Duodenal mucosa (tissue), 2 donors: Measurements from ENCODE around the gene CKLF.

Experiments
- H3K27ac ChIP-seq: one replicate; pipeline ENCODE4 v1.7.0; 2013; ENCODE audit warnings: low read depth, low read length
- H3K27me3 ChIP-seq, 2 donors: one replicate each; pipeline ENCODE4 v1.7.0; 2013; ENCODE audit warnings: low read length in 2 of 2, control low read depth in 1 of 2; ENCODE audit not compliant: insufficient read depth in 2 of 2, control insufficient read depth in 1 of 2
- H3K36me3 ChIP-seq, 2 donors: one replicate each; pipeline ENCODE4 v1.7.0; 2013; ENCODE audit warnings: low read length in 2 of 2, control low read depth in 1 of 2; ENCODE audit not compliant: insufficient read depth in 2 of 2, control insufficient read depth in 1 of 2
- H3K4me1 ChIP-seq, 2 donors: one replicate each; pipeline ENCODE4 v1.7.0; 2013; ENCODE audit warnings: low read length in 2 of 2, control low read depth in 1 of 2; ENCODE audit not compliant: insufficient read depth in 2 of 2, control insufficient read depth in 1 of 2
- H3K4me3 ChIP-seq, 2 donors: one replicate each; pipeline ENCODE4 v1.7.0; 2013; ENCODE audit warnings: low read length in 2 of 2, low read depth in 1 of 2
- H3K9ac ChIP-seq, 2 donors: one replicate each; pipeline ENCODE4 v1.7.0; 2013; ENCODE audit warnings: low read length in 2 of 2, low read depth in 1 of 2
- H3K9me3 ChIP-seq, 2 donors: one replicate each; pipeline ENCODE4 v1.7.0; 2013; ENCODE audit warnings: low read length in 2 of 2, control low read depth in 1 of 2; ENCODE audit not compliant: control insufficient read depth in 1 of 2

CKLF gene

GRCh38 chr16:66552286-66553177 lies at the start of gene CKLF:
CKLF (plus strand) TSS chr16:66552576; CDS start chr16:66552716, 140 bp downstream.
- no peaks in the 10 kb centered on the region for H3K9me3 ChIP-seq
- H3K27me3 ChIP-seq, result no peaks in the 10 kb centered on the region
- H3K27ac ChIP-seq, result peak within 1 kb of the TSS; percentile 90
- H3K9ac ChIP-seq, result peak within 1 kb of the TSS; percentile 73 to 76
- peaks cover 31 to 44% of the 10 kb centered on the region in 2 donors for H3K4me1 ChIP-seq
- H3K36me3 ChIP-seq, result peaks cover 0 to 3% of the 10 kb centered on the region in 2 donors
- peak within 1 kb of the TSS; percentile 80 to 87 for H3K4me3 ChIP-seq

GRCh38 chr16:66503030-66503429 lies 49.3 kb upstream of the CKLF start:
- H3K4me1 ChIP-seq, result no peaks in the 10 kb centered on the region
- no peaks in the 10 kb centered on the region for H3K36me3 ChIP-seq
- H3K27me3 ChIP-seq, result no peaks in the 10 kb centered on the region
- H3K27ac ChIP-seq, result no peak overlapping the region
- no peaks in the 10 kb centered on the region for H3K9me3 ChIP-seq
- no peak overlapping the region for H3K9ac ChIP-seq
- H3K4me3 ChIP-seq, result no peak overlapping the region

GRCh38 chr16:66503612-66504011 lies 48.8 kb upstream of the CKLF start:
- Histone ChIP-seq H3K9ac (no peak overlapping the region), H3K4me1 (peaks cover 0 to 5% of the 10 kb centered on the region in 2 donors), H3K27me3 (no peaks in the 10 kb centered on the region), H3K36me3 (no peaks in the 10 kb centered on the region), H3K27ac (no peak overlapping the region), H3K4me3 (no peak overlapping the region), H3K9me3 (no peaks in the 10 kb centered on the region)

- Histone ChIP-seq H3K9me3 (no peaks in the 10 kb centered on the region), H3K36me3 (peaks cover 7 to 13% of the 10 kb centered on the region in 2 donors), H3K27me3 (no peaks in the 10 kb centered on the region), H3K4me1 (peaks cover 0 to 8% of the 10 kb centered on the region in 2 donors), H3K27ac (no peak overlapping the region), H3K4me3 (no peak overlapping the region), H3K9ac (no peak overlapping the region)
These were observed 44.6 kb upstream of the CKLF start for GRCh38 chr16:66507731-66508239.

GRCh38 chr16:66508248-66508913 lies 44.0 kb upstream of the CKLF start:
- Histone ChIP-seq H3K9ac (no peak overlapping the region), H3K27ac (no peak overlapping the region), H3K4me1 (peaks cover 0 to 8% of the 10 kb centered on the region in 2 donors), H3K27me3 (no peaks in the 10 kb centered on the region), H3K4me3 (no peak overlapping the region), H3K9me3 (no peaks in the 10 kb centered on the region), H3K36me3 (peaks cover 7 to 15% of the 10 kb centered on the region in 2 donors)

- Histone ChIP-seq H3K27ac (no peak overlapping the region), H3K9me3 (no peaks in the 10 kb centered on the region), H3K27me3 (no peaks in the 10 kb centered on the region), H3K36me3 (peaks cover 7 to 18% of the 10 kb centered on the region in 2 donors), H3K9ac (no peak overlapping the region), H3K4me1 (peaks cover 0 to 8% of the 10 kb centered on the region in 2 donors), H3K4me3 (no peak overlapping the region)
These were observed 43.4 kb upstream of the CKLF start for GRCh38 chr16:66508914-66509496.

GRCh38 chr16:66509576-66509975 lies 42.8 kb upstream of the CKLF start:
- Histone ChIP-seq H3K27me3 (no peaks in the 10 kb centered on the region), H3K9ac (no peak overlapping the region), H3K27ac (no peak overlapping the region), H3K36me3 (peaks cover 7 to 18% of the 10 kb centered on the region in 2 donors), H3K4me3 (no peak overlapping the region), H3K9me3 (no peaks in the 10 kb centered on the region), H3K4me1 (peaks cover 0 to 8% of the 10 kb centered on the region in 2 donors)

- no peak overlapping the region for H3K4me3 ChIP-seq
- H3K9me3 ChIP-seq, result no peaks in the 10 kb centered on the region
- no peak overlapping the region for H3K27ac ChIP-seq
- peaks cover 7 to 20% of the 10 kb centered on the region in 2 donors for H3K36me3 ChIP-seq
- no peaks in the 10 kb centered on the region for H3K27me3 ChIP-seq
- no peak overlapping the region for H3K9ac ChIP-seq
- peaks cover 0 to 11% of the 10 kb centered on the region in 2 donors for H3K4me1 ChIP-seq
These were observed 42.1 kb upstream of the CKLF start for GRCh38 chr16:66510298-66510697.

- no peak overlapping the region for H3K4me3 ChIP-seq
- H3K36me3 ChIP-seq, result peaks cover 11 to 24% of the 10 kb centered on the region in 2 donors
These were observed 41.4 kb upstream of the CKLF start for GRCh38 chr16:66510711-66511601.

More at GRCh38 chr16:66510711-66511601, 41.4 kb upstream of the CKLF start:
- Histone ChIP-seq H3K9ac (no peak overlapping the region), H3K27me3 (no peaks in the 10 kb centered on the region), H3K27ac (no peak overlapping the region), H3K9me3 (no peaks in the 10 kb centered on the region), H3K4me1 (peaks cover 0 to 17% of the 10 kb centered on the region in 2 donors)
